Measurements from ENCODE around the gene GADL1.

GADL1 gene

GRCh38 chr3:30749230-30749629 lies 145.2 kb downstream of the GADL1 start:
- H3K27me3 ChIP-seq (replicated peaks; ENCODE audit: control insufficient read depth, insufficient read depth, low read length), result no peaks in the 10 kb centered on the region; the same call in 1 of the 2 replicates
- no peak for DNase-seq (ENCODE audit: extremely low read depth, insufficient read length)
- no peaks in the 10 kb centered on the region for H3K36me3 ChIP-seq (ENCODE audit: control insufficient read depth, insufficient read depth, low read length)
- no peak overlapping the region for H3K4me3 ChIP-seq (replicated peaks; ENCODE audit: low read depth, low read length)
- TF ChIP-seq CTCF (IDR thresholded peaks at IDR 0.05; ENCODE audit: insufficient read depth, low read length, poor library complexity, severe bottlenecking), result no peak

GRCh38 chr3:30747771-30748281 lies 146.6 kb downstream of the GADL1 start:
- no peaks in the 10 kb centered on the region for H3K27me3 ChIP-seq (replicated peaks; ENCODE audit: control insufficient read depth, insufficient read depth, low read length)
- no peak overlapping the region for H3K4me3 ChIP-seq (replicated peaks; ENCODE audit: low read depth, low read length)
- no peak for TF ChIP-seq CTCF (IDR thresholded peaks at IDR 0.05; ENCODE audit: insufficient read depth, low read length, poor library complexity, severe bottlenecking)
- no peak for DNase-seq (ENCODE audit: extremely low read depth, insufficient read length)
- no peaks in the 10 kb centered on the region for H3K36me3 ChIP-seq (ENCODE audit: control insufficient read depth, insufficient read depth, low read length)

DNA sequence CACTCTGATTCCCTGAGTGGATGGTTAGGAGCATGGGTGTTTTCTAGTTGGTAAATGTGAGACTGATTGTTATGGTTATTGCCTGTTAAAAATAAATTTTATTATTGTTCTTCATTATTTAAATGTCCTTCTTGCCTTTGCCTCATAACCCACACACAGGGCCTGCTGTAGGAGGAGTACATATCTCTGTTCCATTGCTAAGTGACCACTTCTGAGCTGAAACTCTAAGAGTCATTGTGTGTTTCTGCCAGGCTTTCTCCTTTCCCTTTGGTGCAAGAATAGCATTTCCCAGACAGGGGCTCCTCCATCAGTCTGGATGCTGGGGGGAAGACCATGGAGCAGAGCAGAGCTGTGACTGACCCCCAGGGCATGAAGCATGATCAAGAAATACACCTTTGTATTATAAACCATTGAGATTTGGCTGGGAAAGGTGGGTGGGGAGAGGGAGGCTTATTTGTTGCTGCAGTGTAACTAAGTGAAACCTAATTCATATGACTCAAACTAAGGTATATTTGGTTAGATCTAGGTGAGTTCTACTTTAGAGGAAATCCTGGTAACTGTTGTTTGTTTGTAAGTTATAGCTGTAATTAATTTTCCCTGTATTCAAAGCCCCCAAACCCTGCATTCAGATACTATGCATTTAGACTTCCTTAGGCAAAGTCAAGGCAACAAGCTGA lies 150.7 kb downstream of the GADL1 start:
- no peaks in the 10 kb centered on the region for H3K36me3 ChIP-seq (ENCODE audit: control insufficient read depth, insufficient read depth, low read length)
- no peak for TF ChIP-seq CTCF (IDR thresholded peaks at IDR 0.05; ENCODE audit: insufficient read depth, low read length, poor library complexity, severe bottlenecking)
- H3K4me3 ChIP-seq (replicated peaks; ENCODE audit: low read depth, low read length), result no peak overlapping the region
- H3K27me3 ChIP-seq (replicated peaks; ENCODE audit: control insufficient read depth, insufficient read depth, low read length), result no peaks in the 10 kb centered on the region
- no peak for DNase-seq (ENCODE audit: extremely low read depth, insufficient read length)

DNA sequence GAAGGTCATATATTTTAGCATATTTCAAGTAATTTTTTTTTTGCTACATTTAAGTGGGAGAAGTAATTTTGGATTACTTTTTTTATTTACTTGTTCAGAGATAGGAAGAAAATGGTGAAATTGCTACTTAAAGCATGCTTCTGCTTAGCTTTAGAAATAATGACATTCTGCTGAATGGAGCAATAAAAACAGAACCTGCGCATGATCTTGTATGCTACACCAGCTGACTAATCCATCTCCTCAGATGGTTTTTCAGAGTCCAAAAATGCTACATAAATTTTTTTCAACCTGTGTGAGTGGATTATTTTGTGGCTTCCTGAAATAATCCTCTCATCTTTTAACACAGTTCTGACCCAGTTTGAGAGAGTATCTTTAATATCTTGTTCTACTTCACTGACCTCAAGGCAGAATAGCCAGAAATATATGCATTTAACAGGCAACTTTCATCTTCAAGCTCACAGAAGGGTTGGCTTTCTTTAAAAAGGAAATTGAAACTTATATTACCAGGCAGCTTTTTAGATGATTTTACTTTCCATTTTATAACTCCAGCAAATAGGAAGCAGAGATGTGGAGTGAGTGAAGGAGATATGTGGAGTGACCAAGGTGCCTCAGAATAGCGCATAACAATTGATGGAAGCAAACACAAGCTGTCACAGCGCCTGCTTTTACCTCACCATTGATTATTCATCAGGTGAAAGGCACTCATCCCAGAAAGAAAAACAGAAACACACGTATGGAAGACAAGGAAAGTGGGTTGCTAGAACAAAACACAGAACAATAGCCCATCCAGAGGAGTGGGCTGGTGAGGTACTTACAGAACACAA lies 151.5 kb downstream of the GADL1 start:
- H3K36me3 ChIP-seq (ENCODE audit: control insufficient read depth, insufficient read depth, low read length), result no peaks in the 10 kb centered on the region
- H3K4me3 ChIP-seq (replicated peaks; ENCODE audit: low read depth, low read length), result no peak overlapping the region
- no peak for DNase-seq (ENCODE audit: extremely low read depth, insufficient read length)
- TF ChIP-seq CTCF (IDR thresholded peaks at IDR 0.05; ENCODE audit: insufficient read depth, low read length, poor library complexity, severe bottlenecking), result no peak
- no peaks in the 10 kb centered on the region for H3K27me3 ChIP-seq (replicated peaks; ENCODE audit: control insufficient read depth, insufficient read depth, low read length)

DNA sequence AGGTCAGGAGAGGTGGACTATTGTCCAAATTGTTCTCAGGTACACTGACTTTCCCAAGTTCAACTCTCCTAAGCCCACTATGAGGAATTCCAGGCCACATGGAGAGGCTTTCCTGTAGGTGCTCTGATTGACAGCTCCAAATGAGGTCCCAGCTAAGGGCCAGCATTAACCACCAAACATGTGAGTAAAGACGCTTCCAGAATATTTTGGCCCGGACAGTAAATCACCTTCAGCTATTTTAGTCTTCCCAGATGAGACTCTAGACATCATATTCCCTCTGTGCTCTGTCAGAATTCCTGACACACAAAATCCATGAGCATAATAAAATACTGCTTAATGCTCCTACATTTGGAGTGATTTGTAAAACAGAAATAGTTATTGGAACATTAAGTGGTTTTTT lies 152.6 kb downstream of the GADL1 start:
- H3K27me3 ChIP-seq (replicated peaks; ENCODE audit: control insufficient read depth, insufficient read depth, low read length), result no peaks in the 10 kb centered on the region
- no peak for DNase-seq (ENCODE audit: extremely low read depth, insufficient read length)
- H3K36me3 ChIP-seq (ENCODE audit: control insufficient read depth, insufficient read depth, low read length), result no peaks in the 10 kb centered on the region
- H3K4me3 ChIP-seq (replicated peaks; ENCODE audit: low read depth, low read length), result no peak overlapping the region
- no peak for TF ChIP-seq CTCF (IDR thresholded peaks at IDR 0.05; ENCODE audit: insufficient read depth, low read length, poor library complexity, severe bottlenecking)
